ENCODE results near the gene ILDR2. TPM values are rescaled to one million over a fixed set of nuclear protein-coding genes. Genes with fewer than 3 reads are reported as not detected.

The ILDR2 gene
- total and polyA plus RNA-seq, 9 of the 15 experiments (the other 6 are each of a cell fraction or from before 2014, with no cell fraction given), result 0.03 to 0.31 (median 0.18) TPM; not detected in 2

DNA sequence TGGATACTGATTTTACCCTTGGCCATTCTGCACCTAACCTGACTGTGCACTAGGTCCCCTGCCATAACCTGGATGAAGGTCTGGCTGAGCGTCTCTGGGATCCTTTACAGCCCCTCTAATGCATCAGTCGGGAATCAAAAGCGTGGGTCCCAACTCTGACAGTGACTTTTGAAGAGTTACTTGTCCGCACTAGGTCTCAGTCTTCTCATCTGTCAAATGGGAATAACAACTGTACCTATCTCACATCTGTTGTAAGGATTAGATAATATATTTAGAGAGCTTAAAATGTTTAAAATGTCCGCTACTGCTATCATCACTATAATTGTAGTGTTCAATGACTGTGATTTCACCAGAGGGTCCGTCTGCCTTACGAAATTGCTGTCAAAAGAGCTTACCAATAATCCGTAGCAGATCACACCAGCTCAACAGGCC, 100.0 kb downstream of the ILDR2 start (continued):
- TF ChIP-seq, protein P1, sequence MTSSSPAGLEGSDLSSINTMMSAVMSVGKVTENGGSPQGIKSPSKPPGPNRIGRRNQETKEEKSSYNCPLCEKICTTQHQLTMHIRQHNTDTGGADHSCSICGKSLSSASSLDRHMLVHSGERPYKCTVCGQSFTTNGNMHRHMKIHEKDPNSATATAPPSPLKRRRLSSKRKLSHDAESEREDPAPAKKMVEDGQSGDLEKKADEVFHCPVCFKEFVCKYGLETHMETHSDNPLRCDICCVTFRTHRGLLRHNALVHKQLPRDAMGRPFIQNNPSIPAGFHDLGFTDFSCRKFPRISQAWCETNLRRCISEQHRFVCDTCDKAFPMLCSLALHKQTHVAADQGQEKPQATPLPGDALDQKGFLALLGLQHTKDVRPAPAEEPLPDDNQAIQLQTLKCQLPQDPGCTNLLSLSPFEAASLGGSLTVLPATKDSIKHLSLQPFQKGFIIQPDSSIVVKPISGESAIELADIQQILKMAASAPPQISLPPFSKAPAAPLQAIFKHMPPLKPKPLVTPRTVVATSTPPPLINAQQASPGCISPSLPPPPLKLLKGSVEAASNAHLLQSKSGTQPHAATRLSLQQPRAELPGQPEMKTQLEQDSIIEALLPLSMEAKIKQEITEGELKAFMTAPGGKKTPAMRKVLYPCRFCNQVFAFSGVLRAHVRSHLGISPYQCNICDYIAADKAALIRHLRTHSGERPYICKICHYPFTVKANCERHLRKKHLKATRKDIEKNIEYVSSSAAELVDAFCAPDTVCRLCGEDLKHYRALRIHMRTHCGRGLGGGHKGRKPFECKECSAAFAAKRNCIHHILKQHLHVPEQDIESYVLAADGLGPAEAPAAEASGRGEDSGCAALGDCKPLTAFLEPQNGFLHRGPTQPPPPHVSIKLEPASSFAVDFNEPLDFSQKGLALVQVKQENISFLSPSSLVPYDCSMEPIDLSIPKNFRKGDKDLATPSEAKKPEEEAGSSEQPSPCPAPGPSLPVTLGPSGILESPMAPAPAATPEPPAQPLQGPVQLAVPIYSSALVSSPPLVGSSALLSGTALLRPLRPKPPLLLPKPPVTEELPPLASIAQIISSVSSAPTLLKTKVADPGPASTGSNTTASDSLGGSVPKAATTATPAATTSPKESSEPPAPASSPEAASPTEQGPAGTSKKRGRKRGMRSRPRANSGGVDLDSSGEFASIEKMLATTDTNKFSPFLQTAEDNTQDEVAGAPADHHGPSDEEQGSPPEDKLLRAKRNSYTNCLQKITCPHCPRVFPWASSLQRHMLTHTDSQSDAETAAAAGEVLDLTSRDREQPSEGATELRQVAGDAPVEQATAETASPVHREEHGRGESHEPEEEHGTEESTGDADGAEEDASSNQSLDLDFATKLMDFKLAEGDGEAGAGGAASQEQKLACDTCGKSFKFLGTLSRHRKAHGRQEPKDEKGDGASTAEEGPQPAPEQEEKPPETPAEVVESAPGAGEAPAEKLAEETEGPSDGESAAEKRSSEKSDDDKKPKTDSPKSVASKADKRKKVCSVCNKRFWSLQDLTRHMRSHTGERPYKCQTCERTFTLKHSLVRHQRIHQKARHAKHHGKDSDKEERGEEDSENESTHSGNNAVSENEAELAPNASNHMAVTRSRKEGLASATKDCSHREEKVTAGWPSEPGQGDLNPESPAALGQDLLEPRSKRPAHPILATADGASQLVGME (CRISPR knock-in tag; IDR thresholded peaks at IDR 0.05), result no peak
- peak in 1 of 2 experiments; percentile 79; a peak in 1 of 3 replicates for TF ChIP-seq CBX3 (IDR thresholded peaks at IDR 0.05; ENCODE audit: borderline replicate concordance in 1 of 2, low read length in 2 of 2)
- TF ChIP-seq ELF4 (CRISPR knock-in tag; IDR thresholded peaks at IDR 0.05), result no peak
- TF ChIP-seq CEBPB (tag; IDR thresholded peaks at IDR 0.05), result peak; percentile 34; the same call in 1 of the 2 replicates
- peak; percentile 90 for TF ChIP-seq SMARCA5 (IDR thresholded peaks at IDR 0.05)
- no peak for TF ChIP-seq RBM25 (IDR thresholded peaks at IDR 0.05; ENCODE audit: low read depth, low read length, severe bottlenecking)
- no peak for TF ChIP-seq ETV6 (IDR thresholded peaks at IDR 0.05; ENCODE audit: borderline replicate concordance in 1 of 2, low read depth in 2 of 2, low read length in 1 of 2)
- no peak for TF ChIP-seq ETV6 (CRISPR knock-in tag; IDR thresholded peaks at IDR 0.05; ENCODE audit: borderline replicate concordance)
- TF ChIP-seq RBM17 (IDR thresholded peaks at IDR 0.05; ENCODE audit: borderline replicate concordance, low read depth, low read length), result no peak
- TF ChIP-seq ADNP (tag; IDR thresholded peaks at IDR 0.05), result peak; percentile 99
- TF ChIP-seq CHD4 (IDR thresholded peaks at IDR 0.05; ENCODE audit: insufficient read depth, insufficient replicate concordance, low read depth, low read length, poor library complexity, severe bottlenecking), result peak; percentile 97
- 0 out of 2 replicates have a peak, but pooled peaks have one; percentile 72 for TF ChIP-seq CBX1 (IDR thresholded peaks at IDR 0.05; ENCODE audit: low read depth)
- peak; percentile 99 for TF ChIP-seq BCOR (IDR thresholded peaks at IDR 0.05)
- peak; percentile 44; the same call in 1 of the 2 replicates for TF ChIP-seq ZNF589 (CRISPR knock-in tag; IDR thresholded peaks at IDR 0.05; ENCODE audit: low read depth)

Measured in K562 (cell line).